ENCODE data around the gene GAS2L1.

The GAS2L1 gene

DNA sequence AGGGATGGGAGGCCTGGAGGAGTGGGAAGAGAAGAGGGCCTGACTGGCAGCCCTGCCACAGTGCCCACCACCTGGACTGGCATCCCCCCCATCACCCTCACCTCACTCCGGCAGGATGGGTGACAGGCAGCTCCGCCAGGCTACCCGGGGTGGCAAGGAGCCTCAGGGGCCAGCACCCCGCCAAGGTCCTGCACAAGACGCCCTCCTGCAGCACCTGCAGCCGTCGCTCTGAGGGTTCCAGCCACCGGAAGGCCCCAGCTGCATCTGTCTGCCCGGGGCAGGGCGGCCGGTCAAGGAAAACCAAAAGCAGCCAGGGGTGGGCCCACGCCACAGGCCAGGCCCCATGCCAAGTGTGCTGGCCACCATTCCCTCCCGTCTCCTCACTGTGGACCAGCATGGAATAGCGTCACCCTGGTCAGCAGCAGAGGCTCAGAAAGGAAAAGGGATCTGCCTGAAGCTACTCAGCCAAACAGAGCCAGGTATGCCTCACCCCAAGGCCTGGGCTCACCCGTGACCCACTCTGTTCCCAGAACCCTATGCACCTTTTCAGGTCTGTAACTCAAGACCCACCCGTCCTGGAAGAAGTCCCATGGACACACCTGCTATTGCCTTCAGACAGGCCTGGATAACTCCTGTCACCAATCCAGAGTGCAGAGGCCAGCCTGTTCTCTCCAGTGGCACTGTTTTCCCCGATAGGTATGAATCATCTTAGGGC lies 45.7 kb upstream of the GAS2L1 start:
- DNase-seq (ENCODE audit: extremely low spot score), result no peak
- ChIA-PET CTCF (interaction anchor here (0.9 kb wide), 1 partner anchor 15 kb away, joined by 4 read pairs; no protein-coding TSS in a partner anchor), POLR2A (interaction anchor here (1.6 kb wide), 1 partner anchor 58 kb away, joined by 3 read pairs; no protein-coding TSS in a partner anchor)
- TF ChIP-seq, protein P1, sequence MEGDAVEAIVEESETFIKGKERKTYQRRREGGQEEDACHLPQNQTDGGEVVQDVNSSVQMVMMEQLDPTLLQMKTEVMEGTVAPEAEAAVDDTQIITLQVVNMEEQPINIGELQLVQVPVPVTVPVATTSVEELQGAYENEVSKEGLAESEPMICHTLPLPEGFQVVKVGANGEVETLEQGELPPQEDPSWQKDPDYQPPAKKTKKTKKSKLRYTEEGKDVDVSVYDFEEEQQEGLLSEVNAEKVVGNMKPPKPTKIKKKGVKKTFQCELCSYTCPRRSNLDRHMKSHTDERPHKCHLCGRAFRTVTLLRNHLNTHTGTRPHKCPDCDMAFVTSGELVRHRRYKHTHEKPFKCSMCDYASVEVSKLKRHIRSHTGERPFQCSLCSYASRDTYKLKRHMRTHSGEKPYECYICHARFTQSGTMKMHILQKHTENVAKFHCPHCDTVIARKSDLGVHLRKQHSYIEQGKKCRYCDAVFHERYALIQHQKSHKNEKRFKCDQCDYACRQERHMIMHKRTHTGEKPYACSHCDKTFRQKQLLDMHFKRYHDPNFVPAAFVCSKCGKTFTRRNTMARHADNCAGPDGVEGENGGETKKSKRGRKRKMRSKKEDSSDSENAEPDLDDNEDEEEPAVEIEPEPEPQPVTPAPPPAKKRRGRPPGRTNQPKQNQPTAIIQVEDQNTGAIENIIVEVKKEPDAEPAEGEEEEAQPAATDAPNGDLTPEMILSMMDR (IDR thresholded peaks at IDR 0.05; ENCODE audit: control extremely low read depth, extremely low read depth, low read depth, missing control alignments), result no peak

DNA sequence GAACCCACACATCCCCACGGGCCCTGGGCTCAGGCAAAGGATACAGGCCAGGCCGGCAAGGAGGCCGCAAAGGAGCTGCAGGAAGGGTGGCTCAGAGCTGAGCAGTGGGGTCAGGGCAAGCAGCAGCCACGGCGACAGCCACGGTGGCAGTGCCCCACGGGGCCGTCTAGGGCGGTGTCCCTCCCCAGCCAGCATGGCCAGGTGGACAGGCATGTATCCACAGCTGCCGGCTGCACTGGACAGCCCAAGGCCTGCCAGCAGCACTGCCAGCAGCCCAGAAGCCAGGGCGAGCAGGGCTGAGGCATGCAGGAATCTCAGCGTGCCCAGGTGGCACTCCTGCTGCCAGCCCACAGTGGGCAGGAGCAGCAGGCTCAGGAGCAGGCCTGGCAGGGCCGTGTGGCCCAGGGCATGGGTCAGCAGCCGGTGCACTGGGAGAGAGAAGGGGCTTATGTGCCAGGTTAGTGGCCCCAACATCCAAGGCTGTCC lies 42.6 kb upstream of the GAS2L1 start:
- ChIA-PET CTCF (interaction anchor here (4.5 kb wide), 1 partner anchor 18 kb away, joined by 19 read pairs; no protein-coding TSS in a partner anchor), POLR2A (interaction anchor here (0.5 kb wide), 1 partner anchor 110 kb away, joined by 5 read pairs; no protein-coding TSS in a partner anchor)
- TF ChIP-seq, protein P1 (IDR thresholded peaks at IDR 0.05; ENCODE audit: control extremely low read depth, extremely low read depth, low read depth, missing control alignments), result no peak
- DNase-seq (ENCODE audit: extremely low spot score), result no peak

DNA sequence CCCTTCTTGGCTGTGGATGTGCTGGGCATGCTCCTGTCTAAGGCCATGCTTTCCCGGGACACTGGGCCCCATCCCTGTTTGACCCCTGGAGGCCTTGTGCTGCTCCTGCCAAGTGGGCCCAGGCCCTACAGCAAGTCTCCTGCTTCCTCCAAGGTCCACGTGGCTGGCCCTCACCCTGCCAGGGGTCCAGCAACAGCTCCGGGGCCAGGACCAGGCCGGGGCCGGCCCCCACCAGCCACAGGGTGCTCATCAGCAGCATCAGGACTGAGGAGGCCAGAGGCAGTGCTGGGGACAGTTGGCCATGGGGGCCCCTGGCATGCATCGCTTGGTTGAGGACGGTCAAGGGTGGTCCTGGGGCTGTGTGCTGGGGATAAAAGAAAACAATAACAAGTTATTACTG lies 41.1 kb upstream of the GAS2L1 start:
- POLR2A ChIA-PET, result no interaction called here

DNA sequence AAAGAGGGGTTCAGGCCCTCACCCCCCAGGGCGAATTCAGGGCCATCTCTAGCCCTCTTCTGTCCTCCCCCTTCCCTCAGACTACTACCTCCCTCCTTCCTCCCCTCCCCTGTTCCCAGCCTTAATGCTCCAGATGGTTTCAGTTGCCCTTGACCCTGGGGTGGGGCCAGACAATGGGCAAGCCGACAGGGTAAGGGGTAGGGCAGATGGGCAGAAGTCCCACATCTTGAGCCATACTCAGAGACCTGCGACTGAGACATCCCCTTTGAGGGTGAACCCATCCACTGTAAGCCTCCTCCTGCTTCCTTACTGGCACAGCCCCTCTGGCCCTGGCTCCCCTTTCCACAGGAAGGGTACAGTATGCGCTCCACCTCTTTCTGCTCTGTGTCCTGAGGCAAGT lies 40.5 kb upstream of the GAS2L1 start:
- no peak for DNase-seq (ENCODE audit: extremely low spot score)

More for the DNA sequence above, 41.1 kb upstream of the GAS2L1 start:
- CTCF ChIA-PET, result interaction anchor here (4.5 kb wide), 1 partner anchor 20 kb away, joined by 19 read pairs; no protein-coding TSS in a partner anchor
- TF ChIP-seq, protein P1 (IDR thresholded peaks at IDR 0.05; ENCODE audit: control extremely low read depth, extremely low read depth, low read depth, missing control alignments), result no peak
- no peak for DNase-seq (ENCODE audit: extremely low spot score)

DNA sequence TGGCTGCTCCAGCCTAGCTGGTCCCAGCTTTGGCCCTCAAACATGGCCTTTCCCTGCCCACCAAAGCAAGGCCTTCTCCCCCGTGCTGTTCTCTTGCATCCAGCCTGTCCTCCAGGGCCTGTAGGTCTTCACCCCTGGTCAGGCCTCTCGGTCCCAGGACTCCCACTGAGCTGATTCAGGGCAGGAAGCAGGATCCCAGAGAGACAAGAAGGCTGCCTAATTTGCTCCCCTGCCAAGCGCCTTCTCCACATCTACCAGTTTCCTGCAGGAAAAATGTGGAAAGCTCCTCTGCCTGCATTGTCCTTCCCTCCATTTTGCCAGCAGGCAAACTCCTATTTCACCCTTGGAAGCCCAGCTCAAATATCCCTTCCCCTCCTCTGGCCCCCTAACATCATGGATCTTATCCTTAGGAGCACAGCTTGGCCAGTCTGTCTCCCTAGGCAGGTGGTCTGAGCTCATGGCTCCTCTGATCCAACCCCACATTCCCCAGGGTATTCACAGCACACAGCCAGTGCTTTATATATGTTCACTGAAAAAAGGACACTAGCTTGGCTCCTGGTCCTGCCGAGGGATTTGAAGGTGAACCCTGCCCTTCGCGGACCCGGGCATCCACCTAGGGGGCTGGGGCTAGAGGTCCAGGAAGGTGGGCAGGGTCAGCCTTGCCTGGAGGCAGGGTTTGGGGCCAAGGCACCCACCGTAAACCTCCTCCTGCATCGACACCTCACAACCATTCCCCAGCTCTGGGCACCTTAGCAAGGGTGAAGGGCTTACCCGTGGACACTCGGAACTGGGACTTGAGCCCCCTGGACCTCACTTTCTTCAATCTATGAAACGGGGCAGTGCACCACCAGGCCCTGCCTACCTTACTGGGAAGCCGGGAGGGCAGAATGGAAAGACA lies 39.6 kb upstream of the GAS2L1 start:
- TF ChIP-seq, protein P1 (IDR thresholded peaks at IDR 0.05; ENCODE audit: control extremely low read depth, extremely low read depth, low read depth, missing control alignments), result no peak
- ChIA-PET CTCF (interaction anchor here (4.5 kb wide), 1 partner anchor 21 kb away, joined by 19 read pairs; no protein-coding TSS in a partner anchor), POLR2A (interaction anchor here (0.6 kb wide), 1 partner anchor 10 kb away, joined by 7 read pairs; no protein-coding TSS in a partner anchor)
- DNase-seq (ENCODE audit: extremely low spot score), result no peak

More for the DNA sequence above, 40.5 kb upstream of the GAS2L1 start:
- CTCF ChIA-PET, result interaction anchor here (4.5 kb wide), 1 partner anchor 20 kb away, joined by 19 read pairs; no protein-coding TSS in a partner anchor
- POLR2A ChIA-PET, result no interaction called here
- TF ChIP-seq, protein P1 (IDR thresholded peaks at IDR 0.05; ENCODE audit: control extremely low read depth, extremely low read depth, low read depth, missing control alignments), result no peak

DNA sequence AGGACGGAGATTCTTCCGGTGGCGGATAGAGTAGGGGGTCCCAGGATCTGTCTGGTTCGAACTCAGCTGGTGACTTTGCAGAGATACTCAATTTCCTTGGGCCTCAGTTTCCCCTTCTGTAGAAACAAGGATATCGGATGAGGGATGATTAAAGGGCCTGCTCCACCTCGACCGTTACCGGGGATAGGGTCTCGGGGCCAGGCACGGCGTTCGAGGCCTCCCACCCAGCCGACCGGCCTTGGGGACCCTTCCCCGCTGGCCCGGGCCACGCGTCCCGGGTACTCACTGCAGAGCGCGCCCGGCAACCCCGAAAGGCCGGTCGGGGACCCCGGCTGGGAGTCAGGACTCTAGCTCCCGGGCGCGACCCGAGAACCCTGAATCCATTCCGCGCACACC lies 39.0 kb upstream of the GAS2L1 start:
- no peak for DNase-seq (ENCODE audit: extremely low spot score)
- CTCF ChIA-PET, result interaction anchor here (4.5 kb wide), 1 partner anchor 22 kb away, joined by 19 read pairs; no protein-coding TSS in a partner anchor
- POLR2A ChIA-PET, result interaction anchor here (0.6 kb wide), 1 partner anchor 11 kb away, joined by 7 read pairs; no protein-coding TSS in a partner anchor
- TF ChIP-seq, protein P1 (IDR thresholded peaks at IDR 0.05; ENCODE audit: control extremely low read depth, extremely low read depth, low read depth, missing control alignments), result no peak
